ENCODE data around the gene KCNJ6.

GRCh38 chr21:37800057-37800455 lies 116.2 kb downstream of the KCNJ6 start:
- TF ChIP-seq POU2F2 (IDR thresholded peaks at IDR 0.05; ENCODE audit: low read depth, low read length) (no peak), TAF1 (IDR thresholded peaks at IDR 0.05; ENCODE audit: low read depth, low read length) (no peak), POLR2A (IDR thresholded peaks at IDR 0.05; ENCODE audit: low read depth, low read length) (no peak), POLR2AphosphoS5 (IDR thresholded peaks at IDR 0.05; ENCODE audit: low read depth, low read length) (no peak)

All from GM12891 (cell line).